ENCODE measurements around the gene FGFR2.

FGFR2 gene

DNA sequence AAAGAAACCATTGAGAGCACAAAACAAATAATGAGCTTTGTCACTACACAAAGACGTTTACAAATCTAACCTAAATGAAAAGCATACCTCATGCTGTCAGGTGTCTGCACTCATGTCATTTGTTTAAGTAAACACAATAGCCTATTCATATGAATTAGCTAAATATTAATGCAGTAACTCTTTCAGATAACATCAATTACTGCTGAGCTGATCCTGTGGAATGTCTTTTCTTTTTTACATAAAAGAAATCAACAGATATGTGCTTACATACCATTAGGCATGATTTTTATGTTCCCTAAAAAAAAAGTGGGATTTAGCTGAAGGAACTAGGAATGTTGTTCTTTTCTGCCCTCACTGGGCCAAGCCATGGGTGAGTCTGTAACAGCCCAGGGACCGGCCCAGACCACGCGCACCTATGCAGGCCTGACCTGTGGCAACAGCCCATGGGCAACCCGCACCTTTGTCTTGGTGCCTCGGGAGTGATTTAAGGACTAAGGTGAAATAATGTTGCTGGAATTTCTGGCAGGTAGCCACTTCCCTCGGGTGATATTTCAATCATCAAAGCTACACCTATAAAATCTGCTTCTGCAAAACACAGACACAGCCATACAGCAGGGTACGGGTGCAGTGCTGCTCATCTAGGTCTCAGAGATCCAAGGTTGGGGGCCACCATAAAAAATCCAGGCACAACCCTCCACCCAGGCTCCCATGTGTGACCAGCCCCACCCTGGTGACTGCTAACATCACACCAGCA is 44.6 kb downstream of the FGFR2 start:
- no peak for DNase-seq

DNA sequence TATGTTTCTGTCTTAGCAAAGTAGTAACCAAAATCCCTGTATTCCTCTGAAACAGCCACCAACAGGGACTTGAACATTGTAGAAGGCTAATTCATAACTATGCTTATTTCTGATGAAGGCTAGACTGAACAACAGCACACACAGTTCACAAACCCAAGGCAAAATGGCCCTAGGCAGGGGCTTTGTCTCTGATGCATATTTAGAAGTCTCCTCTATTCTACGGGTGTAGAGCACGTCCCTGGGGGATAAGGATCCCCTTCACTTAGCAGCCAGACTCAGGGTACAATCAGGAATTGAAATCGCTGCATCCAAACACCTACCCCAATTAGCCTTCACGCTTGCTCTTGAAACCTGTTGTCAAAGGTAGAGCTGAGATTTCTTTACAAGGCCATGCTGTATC is 45.5 kb downstream of the FGFR2 start:
- no peak for DNase-seq

DNA sequence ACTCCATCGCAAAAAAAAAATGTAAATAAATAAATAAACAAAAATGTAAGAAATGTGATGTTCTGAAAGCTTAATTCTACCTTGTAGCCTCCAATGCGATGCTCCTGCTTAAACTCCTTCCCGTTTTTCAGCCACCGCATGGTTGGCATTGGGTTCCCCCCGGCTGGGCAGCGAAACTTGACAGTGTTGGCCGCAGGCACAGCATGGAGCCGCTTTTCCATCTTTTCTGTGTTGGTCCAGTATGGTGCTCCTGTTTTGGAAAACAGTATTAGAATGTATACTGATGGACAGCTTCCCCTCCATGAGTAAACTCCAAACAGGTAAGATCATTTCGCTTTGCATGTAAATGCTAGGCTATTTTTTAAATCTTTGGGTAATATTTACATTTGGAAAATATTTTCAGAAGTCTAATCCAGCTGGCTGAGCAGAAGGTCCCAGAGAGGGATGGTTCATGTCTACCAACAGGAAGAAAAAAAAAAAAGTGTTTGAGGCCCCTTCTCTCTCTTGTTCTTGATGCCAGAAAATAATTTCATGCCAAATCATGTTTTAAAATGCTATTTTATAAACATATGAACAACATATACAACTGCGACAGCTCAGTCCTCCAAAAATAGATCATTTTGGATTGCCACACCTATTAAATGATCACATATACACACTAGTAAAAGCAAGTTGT is 46.9 kb downstream of the FGFR2 start:
- DNase-seq, result no peak

DNA sequence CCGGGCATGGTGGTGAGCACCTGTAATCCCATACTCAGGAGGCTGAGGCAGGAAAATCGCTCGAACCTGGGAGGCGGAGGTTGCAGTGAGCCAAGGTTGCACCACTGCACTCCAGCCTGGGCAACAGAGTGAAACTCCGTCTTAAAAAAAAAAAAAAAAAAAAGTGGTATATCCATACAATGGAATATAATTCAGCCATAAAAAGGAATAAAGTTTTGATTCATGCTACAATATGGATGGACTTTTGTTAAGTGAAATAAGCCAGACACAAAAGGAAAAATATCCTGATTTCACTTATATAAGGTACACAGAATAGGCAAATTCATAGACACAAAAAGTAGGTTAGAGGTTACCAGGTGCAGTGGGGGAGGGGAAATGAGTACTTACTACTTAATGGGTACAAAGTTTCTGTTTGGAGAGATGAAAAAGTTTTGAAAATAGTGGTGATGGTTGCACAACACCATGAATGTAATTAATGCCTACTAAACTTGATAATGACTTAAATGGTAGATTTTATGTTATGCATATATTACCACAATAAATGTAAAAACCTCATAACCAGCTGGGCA is 53.9 kb downstream of the FGFR2 start:
- DNase-seq, result no peak

DNA sequence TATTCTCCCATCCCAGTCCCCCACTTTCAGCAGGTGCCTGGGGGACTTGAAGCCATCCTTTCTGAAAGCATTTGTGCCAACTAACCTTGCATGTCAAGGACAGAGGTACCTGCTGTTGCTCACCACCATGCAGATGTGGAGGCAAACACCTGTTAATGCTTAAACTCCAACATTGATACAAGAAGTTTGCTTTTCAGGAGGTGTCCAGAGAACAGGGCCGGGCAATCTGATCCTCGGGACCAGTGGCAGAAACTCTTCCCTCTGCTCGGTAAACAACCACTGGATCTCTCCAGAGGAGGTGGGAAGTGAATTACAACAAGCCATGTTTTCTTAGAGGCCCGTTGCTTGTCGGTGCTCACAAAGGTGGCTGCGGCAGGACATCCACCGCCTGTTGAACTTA is 54.7 kb downstream of the FGFR2 start:
- no peak for DNase-seq

DNA sequence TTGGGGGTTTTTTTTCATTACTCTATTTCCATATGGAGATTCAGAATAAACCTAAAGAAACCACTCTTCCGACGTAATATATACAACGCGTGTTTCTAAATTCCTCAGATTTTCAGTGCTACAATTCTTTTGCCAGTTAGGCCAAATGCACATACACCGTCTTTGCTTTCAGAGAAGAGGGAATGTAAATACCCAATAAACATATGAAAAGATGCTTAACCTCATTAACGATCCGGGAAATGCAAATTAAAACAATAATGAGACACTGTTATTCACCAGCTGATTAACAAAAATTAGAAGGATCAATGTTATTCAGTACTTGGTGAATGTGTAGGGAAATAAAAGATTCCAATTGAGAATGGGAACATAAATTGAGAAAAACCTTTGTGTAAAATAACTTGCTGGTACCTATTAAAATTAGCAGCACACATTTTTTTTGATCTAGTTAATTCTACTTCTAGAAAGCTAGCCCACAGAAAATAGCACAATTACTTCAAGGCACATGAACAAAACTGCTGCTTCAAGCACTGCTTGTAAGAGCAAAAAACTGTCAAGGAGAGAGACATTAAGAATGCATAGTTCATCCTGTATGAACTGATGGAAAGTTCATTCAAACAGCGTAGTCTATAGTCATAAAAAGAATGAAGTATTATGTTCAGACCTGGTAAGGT is 56.7 kb downstream of the FGFR2 start:
- DNase-seq, result no peak

DNA sequence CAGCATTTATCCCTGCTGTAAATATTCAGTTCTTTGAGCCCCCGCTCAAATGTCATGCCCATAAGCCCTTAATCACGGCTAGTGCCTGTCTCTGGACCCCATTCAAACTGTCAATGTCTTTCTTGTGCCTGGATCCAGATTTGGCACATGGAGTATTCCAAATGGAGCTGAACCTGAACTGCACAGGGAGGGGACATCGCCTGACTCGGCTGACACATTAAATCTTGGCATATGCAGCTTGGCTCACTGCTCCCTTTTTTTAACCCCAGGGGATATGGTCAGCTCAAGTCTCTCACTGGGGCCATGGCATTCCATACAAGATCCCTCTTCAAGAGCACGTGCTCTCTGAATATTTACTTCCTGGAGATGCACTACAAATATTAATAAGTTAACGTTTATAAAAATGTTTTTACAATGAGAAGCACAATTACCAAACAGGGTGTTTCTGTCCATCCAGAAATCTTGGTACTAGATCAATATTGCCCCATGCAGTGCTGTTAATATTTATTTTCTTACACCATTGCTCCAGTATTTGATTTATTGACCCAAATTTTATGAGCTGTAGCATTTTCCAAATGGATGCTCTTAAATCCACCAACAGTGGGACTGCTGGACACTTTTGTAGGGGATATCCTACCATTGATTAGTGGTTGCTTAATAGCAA is 57.4 kb downstream of the FGFR2 start:
- DNase-seq, result no peak

DNA sequence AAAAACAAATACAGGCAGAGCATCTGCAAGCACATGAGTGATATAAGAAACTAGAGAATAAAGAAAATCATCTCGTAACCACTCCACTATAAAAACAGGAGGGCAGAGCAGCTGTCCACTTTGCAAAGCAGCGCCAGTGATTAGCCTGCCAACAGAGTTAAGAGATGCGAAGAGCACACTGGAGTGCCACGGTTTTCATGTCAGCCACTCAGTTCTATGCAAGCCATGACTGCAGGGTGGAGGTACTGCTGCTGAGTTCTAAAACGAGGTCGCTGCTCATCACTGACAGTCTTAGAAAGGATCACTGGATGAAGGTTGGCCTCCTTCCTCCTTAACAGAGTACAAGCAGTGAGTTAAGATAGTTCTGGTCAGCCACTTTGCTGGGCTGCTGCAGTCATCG is 58.5 kb downstream of the FGFR2 start:
- no peak for DNase-seq

DNA sequence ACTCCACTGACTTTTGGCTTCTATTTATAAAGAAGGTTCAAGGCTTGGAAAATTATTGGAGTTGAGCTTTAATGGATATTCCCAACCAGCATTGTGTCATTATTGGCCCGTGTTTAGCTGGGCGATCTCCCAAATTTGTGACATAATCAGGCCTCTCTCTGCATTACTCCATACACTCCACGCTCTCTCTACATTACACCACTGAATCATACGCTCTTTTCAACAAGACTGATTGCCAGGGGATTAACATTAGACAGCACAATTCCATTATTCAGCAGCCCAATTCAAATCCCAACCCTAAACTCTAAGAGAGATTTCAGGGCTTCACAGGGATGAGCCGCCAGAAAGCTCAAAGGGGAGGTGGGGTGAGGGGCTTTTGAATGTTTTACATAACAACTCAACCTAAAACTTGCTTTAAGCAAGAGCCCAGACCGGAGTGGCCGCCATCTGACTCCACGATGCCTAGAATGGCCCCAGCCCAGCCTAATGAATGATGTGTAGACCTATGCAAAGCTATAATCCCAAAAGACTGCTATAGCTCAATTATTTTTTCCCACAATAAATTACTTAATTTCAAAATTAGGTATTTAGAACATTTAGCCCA is 61.8 kb downstream of the FGFR2 start:
- DNase-seq, result no peak

DNA sequence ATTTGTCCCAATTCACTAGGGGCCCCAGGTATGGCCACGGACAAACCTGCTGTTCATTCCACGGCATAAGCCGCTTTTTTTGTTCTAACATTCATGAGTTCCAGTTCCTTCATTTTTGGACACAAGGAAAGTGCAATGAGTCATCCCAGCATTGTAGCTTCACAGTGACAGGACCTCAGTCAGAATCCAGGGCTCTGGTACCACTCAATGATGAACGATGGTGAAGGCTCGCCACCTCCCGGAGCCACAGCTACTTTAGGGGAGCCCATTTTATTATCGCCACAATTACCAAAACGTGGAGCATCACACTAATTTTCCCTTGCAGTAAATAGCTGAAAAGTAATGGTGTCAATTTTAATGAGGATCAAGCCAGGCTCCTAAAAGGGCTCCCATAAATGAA is 62.9 kb downstream of the FGFR2 start:
- DNase-seq, result no peak

DNA sequence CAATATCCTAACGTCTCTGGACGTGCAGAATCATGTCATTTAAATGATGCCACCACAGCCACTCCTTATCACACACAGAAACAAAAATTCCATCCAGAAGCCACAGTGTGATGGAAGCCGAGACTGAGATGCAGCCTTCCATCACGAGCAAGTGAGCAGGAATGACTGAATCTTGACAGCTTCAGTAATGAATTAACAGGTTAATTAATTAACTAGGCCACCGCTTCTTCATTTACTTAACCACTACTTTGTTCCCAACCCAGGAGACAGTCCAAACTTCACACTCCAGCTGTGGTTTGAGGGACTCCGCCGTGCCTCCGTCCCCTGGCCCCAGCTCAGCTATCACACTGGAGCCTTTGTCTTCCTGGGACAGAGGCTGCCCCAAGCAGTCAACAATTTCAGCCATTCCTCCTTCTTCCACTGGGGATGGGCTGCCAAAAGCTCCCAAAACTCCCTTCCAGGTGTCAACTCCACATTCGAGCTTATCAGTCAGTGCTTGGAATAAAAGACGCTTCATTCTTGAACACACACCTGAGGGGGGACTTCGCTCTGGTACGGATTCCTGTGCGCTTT is 65.9 kb downstream of the FGFR2 start:
- DNase-seq, result no peak

DNA sequence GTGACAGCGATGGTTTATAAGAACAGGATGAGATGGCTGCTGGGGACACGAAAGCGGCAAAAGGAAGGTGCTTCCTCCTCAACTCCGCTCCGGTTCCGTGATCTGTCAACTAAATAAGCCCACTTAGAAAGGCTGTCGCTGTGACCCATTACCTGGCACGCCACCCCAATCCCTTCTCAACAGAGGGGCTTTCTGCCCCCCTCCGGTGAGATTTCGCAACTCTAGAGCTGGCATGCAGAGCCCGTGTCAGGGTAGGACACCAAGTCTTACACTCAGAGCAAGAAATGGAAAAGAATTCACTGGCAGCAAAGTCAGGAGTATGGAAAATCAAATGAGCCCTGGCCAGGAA is 66.4 kb downstream of the FGFR2 start:
- DNase-seq, result no peak

DNA sequence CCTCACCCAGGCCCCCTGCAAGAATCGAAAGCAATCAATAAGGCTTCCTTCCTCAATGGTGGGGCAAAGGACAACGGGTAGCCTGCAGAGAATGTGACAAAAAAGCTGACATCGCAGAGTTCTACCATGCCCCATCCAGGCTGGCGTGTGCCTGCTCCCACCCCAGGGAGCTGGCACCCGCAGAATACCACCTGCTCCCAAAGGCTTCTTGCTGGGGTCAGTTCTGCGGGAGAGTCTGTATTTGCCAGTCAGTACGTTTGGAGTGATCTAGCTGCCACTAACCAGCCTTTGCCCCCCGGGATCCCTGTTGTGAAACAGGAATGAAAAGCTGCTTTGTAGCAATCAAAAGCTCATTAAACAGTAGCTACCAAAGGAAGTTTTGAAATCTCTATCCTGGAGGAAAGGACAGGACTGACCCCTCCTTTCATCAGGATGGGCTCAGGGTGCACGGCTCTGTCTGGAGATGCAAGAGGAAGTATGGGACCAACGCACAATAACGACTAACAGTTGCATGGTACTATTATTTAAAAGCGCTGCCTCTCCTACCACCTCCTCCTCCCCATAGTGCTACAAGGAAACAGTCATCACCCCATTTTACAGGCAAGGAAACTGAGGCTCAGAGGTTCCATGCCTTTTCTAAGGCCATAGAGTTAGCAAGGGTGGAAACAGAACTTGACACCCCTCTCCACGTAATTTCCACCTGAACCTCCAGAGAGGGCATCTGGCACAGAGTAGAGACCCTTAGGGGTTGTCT is 67.0 kb downstream of the FGFR2 start:
- no peak for DNase-seq

DNA sequence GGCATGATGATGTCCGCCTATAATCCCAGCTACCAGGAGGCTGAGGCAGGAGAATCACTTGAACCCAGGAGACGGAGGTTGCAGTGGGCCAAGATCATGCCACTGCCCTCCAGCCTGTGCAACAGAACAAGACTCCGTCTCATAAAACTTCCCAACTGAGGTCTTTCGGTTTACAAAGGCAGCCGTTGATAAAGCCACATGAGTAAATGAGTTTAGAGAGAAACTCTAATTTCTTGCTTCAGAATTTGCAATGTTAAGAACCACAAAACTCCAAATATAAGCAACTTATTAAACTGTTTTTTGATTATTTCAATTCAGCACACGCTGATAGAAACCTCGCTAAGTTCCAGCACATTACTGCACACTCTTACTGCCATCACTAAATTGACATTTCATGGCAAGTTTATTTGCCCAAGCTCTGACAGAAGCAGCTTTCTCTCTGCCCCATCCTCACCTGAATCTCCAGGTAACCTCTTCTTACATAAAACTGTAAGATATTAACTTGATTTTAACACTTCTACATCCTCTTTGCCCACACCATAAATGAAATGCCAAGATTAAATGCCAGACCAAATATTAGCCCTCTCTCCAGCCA is 67.7 kb downstream of the FGFR2 start:
- no peak for DNase-seq

DNA sequence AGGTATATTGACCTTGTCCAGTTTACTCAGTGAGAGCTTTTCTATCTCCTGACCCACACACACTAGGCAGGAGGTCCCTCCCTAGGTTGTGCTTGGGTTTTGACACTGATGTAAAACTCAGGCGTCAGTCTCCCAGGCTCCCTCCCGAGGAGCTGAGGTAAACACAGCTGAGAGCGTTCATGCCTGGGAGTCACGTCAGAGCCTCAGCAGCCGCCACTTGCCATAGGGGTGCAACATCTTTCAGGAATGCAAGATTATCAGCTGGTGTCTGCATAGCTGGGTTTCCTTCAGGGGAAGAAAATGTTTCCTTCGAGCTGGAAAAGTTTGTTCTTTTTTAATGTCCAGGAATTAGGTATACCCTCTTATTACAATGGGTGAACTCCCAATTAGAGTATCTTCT is 70.6 kb downstream of the FGFR2 start:
- DNase-seq, result no peak

DNA sequence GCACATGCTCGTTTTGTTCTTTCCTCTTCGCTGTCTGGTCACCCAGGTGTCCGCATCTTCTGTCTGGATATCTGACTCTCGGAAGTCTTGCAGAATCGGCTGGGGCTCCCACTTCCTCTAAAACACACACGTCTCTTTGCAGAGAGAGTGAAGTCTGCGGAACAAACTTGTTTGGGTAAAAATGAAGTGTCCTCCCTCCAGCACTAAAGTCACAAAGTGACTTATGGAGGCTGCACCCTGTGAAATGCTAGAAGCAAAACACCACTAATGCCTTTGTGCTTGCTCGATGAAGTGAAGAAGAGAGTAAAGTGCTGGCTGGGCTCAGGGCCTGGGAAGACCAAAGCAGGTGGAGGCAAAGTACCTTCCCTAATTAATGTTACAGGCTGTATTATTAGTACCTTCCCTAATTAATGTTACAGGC is 71.4 kb downstream of the FGFR2 start:
- peak; percentile 68 for DNase-seq

DNA sequence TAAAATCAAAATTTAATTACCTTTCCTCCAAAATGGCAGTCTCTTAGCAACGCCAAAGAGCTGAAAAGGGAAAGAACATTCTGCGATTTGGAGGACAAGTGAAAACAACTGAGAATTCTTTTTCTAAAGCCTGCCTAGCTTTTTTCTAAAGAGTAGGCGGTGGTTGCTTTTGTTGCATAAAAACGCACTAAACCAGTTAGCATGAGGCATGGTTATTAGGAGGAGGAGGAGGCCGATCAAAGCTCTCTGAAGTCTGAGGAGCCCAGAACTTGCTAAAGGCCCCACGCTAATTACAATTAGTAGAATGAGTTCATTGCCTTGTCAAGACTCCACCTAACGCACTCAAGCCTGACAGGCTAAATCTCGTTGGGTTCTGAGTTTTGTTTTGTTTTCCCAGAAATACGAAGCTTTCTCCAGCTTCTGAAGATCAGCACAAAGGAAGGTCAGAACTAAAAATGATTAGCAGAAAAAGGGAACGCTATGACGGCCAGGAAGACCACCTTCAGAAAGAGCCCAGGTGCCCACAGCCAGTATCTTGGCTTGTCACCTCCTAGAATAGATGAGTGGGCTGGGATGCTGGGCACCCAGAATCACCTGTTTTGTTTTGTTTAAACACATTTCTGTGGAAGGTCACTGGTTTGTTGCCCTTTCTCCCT is 72.0 kb downstream of the FGFR2 start:
- DNase-seq, result peak; percentile 68

DNA sequence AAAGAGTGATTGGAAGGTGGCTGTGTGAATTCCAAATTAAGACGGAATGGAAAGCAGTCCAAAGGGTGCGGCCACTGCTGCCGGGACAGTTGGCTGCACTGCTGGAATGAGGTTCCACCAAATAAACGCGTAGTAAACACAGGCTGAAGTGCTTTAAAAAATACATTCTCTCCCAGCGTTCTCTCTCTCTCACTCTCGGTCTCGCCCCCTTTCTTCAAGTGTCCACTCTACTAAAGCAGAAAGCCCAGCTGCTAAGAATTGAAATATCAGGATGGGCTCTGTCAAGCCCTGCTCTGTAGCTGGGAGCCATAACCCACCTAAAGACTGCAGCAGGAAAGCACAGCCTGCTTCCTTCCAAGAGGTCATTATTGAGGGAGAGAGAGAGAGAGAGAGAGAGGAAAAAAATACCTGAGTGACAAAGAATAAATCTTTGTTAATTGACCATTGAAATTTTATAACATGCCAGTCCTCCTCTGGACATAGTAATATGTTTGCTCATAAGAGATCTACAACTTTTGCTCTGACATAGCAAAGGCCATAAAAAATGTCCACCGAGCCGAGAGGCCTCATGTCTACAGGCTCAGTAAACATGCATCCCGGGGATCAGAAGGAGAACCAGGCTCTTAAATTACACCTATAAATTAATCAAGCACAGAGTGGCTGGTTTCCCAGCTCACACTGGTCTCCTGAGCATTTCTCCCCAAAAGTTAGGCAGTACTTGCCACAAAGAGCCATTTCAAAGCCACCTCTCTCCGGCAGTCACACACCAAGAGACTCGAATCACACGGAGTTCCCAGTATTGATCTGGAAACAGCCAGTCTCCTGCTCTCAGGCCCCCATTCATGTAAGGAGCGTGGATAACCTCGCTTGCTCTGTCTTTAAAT is 72.8 kb downstream of the FGFR2 start:
- peak; percentile 78 for DNase-seq

DNA sequence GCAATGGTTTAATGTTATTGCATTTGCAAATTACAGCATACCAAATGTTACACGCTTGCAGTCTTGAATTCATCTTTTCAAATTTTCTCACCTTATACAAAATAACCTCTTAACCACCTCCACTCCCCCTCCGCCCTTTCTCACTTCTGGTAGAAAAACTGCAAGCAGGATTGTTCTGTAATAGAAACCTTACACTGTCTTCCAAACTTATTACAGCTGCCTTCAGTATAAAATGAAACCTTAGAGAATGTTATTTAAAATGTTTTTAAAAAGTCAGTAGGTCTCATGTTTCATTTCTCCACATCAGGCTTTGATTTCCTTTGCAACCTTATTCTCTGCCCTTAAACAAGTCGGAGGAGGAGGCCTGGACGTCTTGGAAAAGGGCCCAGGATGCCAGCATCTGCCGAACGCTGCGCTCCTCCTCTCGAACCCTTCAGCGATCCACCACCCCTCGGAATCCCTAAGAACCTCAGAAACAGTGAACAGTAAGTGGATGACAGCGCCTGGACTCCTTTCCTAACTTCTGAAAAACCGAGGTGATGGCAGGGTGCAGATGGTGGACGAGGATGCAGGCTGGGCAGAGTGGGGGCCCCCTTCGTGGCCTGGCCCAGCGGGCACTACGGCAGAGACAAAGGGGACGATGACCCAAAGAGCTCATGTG is 74.0 kb downstream of the FGFR2 start:
- no peak for DNase-seq

Data from right kidney (tissue), 1 donor.